Measurements from ENCODE around the gene LEMD3. TPM values are rescaled to one million over a fixed set of nuclear protein-coding genes. Genes with fewer than 3 reads are reported as not detected.

LEMD3 gene
- total RNA-seq, 2 experiments from 2014 or later: 29.0 to 45.5 TPM

DNA sequence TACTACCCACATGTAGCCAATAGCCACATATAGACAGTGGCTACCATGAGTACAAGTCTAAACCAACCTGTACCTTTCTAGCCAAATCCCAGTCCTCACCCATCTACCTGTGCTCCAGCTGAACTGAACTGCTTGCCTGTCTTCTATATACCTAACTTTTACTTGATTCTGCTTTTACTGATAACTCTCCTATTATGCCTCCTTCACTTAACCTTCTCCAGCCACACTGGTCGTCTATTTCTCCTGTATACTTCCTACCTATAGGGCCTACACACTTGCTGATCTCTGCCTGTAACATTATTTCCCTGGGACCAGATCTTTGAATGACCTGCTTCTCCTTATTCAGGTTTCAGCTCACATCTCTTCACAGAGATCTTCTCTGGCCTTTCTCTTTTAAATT lies 83.1 kb downstream of the LEMD3 start:
- TF ChIP-seq, protein P1, sequence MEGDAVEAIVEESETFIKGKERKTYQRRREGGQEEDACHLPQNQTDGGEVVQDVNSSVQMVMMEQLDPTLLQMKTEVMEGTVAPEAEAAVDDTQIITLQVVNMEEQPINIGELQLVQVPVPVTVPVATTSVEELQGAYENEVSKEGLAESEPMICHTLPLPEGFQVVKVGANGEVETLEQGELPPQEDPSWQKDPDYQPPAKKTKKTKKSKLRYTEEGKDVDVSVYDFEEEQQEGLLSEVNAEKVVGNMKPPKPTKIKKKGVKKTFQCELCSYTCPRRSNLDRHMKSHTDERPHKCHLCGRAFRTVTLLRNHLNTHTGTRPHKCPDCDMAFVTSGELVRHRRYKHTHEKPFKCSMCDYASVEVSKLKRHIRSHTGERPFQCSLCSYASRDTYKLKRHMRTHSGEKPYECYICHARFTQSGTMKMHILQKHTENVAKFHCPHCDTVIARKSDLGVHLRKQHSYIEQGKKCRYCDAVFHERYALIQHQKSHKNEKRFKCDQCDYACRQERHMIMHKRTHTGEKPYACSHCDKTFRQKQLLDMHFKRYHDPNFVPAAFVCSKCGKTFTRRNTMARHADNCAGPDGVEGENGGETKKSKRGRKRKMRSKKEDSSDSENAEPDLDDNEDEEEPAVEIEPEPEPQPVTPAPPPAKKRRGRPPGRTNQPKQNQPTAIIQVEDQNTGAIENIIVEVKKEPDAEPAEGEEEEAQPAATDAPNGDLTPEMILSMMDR (conservative IDR thresholded peaks at IDR 0.05; ENCODE audit: low read length): no peak
- TF ChIP-seq EZH2phosphoT487 (IDR thresholded peaks at IDR 0.05; ENCODE audit: borderline replicate concordance, low read depth, low read length): no peak

DNA sequence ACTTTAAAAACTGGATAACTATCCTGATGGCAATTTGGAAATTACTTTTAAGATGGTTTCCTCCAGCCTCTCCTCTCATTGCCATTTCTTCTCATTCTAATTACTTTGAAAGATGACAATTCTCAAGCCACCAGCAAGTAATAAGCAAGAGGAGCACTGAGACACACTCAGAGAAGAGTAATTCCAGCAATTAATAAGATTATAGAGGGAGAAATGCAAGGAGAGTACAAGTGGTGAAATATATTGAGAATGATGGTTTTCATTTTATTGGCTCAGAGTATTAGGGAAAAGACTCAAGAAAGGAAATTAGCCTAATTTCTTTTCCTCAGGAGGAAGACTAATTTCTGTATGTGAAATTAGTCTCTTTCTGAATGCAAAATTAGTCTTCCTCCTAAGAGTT lies 88.6 kb downstream of the LEMD3 start:
- H4K20me1 ChIP-seq (ENCODE audit: insufficient read depth, low read length): no peaks in the 10 kb centered on the region
- POLR2A ChIA-PET: no interaction called here
- no peaks in the 10 kb centered on the region for H3K79me2 ChIP-seq (ENCODE audit: insufficient read depth, low read depth, low read length)
- H3K9me3 ChIP-seq (ENCODE audit: low read length): no peaks in the 10 kb centered on the region
- no peak overlapping the region for H3K4me3 ChIP-seq (ENCODE audit: low read depth, low read length, poor library complexity, severe bottlenecking)
- TF ChIP-seq EZH2phosphoT487 (IDR thresholded peaks at IDR 0.05; ENCODE audit: borderline replicate concordance, low read depth, low read length): no peak
- TF ChIP-seq, protein P1 (conservative IDR thresholded peaks at IDR 0.05; ENCODE audit: low read length): no peak
- H3K4me1 ChIP-seq (ENCODE audit: insufficient read depth, low read length, poor library complexity, severe bottlenecking): no peaks in the 10 kb centered on the region
- CTCF ChIA-PET (ENCODE audit: unreplicated experiment): no interaction called here
- no peak overlapping the region for H3K27ac ChIP-seq (ENCODE audit: low read depth, low read length, poor library complexity, severe bottlenecking)
- DNase-seq (ENCODE audit: low spot score): no peak
- H3K4me2 ChIP-seq (ENCODE audit: low read length): no peak overlapping the region
- BruUV-seq (replicated peaks): no TSS peak
- H3K9me2 ChIP-seq (ENCODE audit: insufficient read depth, low read length): no peaks in the 10 kb centered on the region
- intact Hi-C loops (cut with micrococcal nuclease; ENCODE audit: unreplicated experiment): no loop called here
- H3K36me3 ChIP-seq (ENCODE audit: insufficient read depth, low read length): no peaks in the 10 kb centered on the region
- no peak overlapping the region for H2AFZ ChIP-seq (ENCODE audit: low read length)

More for the DNA sequence above, 83.1 kb downstream of the LEMD3 start:
- Histone ChIP-seq H3K4me1 (ENCODE audit: insufficient read depth, low read length, poor library complexity, severe bottlenecking) (no peaks in the 10 kb centered on the region), H3K36me3 (ENCODE audit: insufficient read depth, low read length) (no peaks in the 10 kb centered on the region), H3K79me2 (ENCODE audit: insufficient read depth, low read depth, low read length) (no peaks in the 10 kb centered on the region), H3K9me3 (ENCODE audit: low read length) (no peaks in the 10 kb centered on the region), H4K20me1 (ENCODE audit: insufficient read depth, low read length) (no peaks in the 10 kb centered on the region), H3K4me3 (ENCODE audit: low read depth, low read length, poor library complexity, severe bottlenecking) (no peak overlapping the region), H3K4me2 (ENCODE audit: low read length) (no peak overlapping the region), H3K27ac (ENCODE audit: low read depth, low read length, poor library complexity, severe bottlenecking) (no peak overlapping the region), H3K9me2 (ENCODE audit: insufficient read depth, low read length) (no peaks in the 10 kb centered on the region), H2AFZ (ENCODE audit: low read length) (no peak overlapping the region)
- POLR2A ChIA-PET: no interaction called here
- BruUV-seq (replicated peaks): no TSS peak
- CTCF ChIA-PET (ENCODE audit: unreplicated experiment): no interaction called here
- intact Hi-C loops (cut with micrococcal nuclease; ENCODE audit: unreplicated experiment): no loop called here
- no peak for DNase-seq (ENCODE audit: low spot score)

DNA sequence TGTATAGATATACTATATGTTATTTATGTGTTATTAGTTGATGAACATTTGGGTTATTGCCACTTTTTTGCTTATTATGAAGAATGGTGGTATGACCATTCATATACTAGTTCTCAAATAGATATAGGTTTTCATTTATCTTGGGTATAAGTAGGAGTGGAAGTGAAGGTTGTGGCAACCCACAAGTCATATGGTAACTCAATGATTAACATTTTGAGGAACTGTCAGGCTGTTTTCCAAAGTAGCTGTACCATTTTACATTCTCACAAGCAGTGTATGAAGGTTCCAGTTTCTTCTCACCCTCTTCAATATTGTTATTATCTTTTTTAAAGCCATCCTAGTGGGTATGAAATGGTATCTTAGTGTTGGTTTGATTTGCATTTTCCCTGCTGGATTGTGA lies 90.1 kb downstream of the LEMD3 start:
- Histone ChIP-seq H3K4me2 (ENCODE audit: low read length) (no peak overlapping the region), H3K36me3 (ENCODE audit: insufficient read depth, low read length) (no peaks in the 10 kb centered on the region), H3K79me2 (ENCODE audit: insufficient read depth, low read depth, low read length) (no peaks in the 10 kb centered on the region), H3K9me3 (ENCODE audit: low read length) (no peaks in the 10 kb centered on the region), H3K9me2 (ENCODE audit: insufficient read depth, low read length) (no peaks in the 10 kb centered on the region), H3K27ac (ENCODE audit: low read depth, low read length, poor library complexity, severe bottlenecking) (no peak overlapping the region), H3K4me1 (ENCODE audit: insufficient read depth, low read length, poor library complexity, severe bottlenecking) (no peaks in the 10 kb centered on the region), H4K20me1 (ENCODE audit: insufficient read depth, low read length) (no peaks in the 10 kb centered on the region), H3K4me3 (ENCODE audit: low read depth, low read length, poor library complexity, severe bottlenecking) (no peak overlapping the region), H2AFZ (ENCODE audit: low read length) (no peak overlapping the region)
- no peak for DNase-seq (ENCODE audit: low spot score)
- no TSS peak for BruUV-seq (replicated peaks)
- intact Hi-C loops (cut with micrococcal nuclease; ENCODE audit: unreplicated experiment): no loop called here
- POLR2A ChIA-PET: no interaction called here
- CTCF ChIA-PET (ENCODE audit: unreplicated experiment): no interaction called here
- TF ChIP-seq, protein P1 (conservative IDR thresholded peaks at IDR 0.05; ENCODE audit: low read length): no peak
- TF ChIP-seq EZH2phosphoT487 (IDR thresholded peaks at IDR 0.05; ENCODE audit: borderline replicate concordance, low read depth, low read length): no peak
